A549 (cell line): Measurements from ENCODE around the gene RTP5. TPM values are rescaled to one million over a fixed set of nuclear protein-coding genes. Genes with fewer than 3 reads are reported as not detected.

Source experiments
- ATAC-seq, 2 experiments: fragments of 200-7000 bp in 1 of 2; fragments of >200 bp in 1 of 2; cut with Nextera tagmentation in 1 of 2; cut with Tn5 transposase in 1 of 2; 3 replicates each; pipeline versions ENCODE4 v1.8.0 to v1.9.1; 2018 to 2020; ENCODE audit warnings: mild to moderate bottlenecking in 1 of 2, moderate library complexity in 1 of 2
- CTCF ChIA-PET: fragments of 300-600 bp; sonication (Branson Sonifier 250); formaldehyde crosslinking; extraction: SDS; loops from one replicate; lab custom pipeline; 2021; ENCODE audit warnings: antibody characterized with exemption, inconsistent platforms; lab: Yijun Ruan, JAX
- POLR2A ChIA-PET: fragments of 350-600 bp; formaldehyde crosslinking; extraction: SDS; loops from one replicate; lab custom pipeline; 2021; ENCODE audit warnings: antibody characterized with exemption, inconsistent platforms; lab: Yijun Ruan, JAX
- DNase-seq, 2 experiments: peaks; one replicate each; pipeline versions ENCODE4 v3.0.0 to v3.0.0-alpha.2; 2011 to 2016; ENCODE audit warnings: low read depth in 1 of 2, low spot score in 1 of 2
- FAIRE-seq: peaks from 2 replicates; lab custom pipeline; 2011; peaks lifted over from hg19 to GRCh38; lab: Jason Lieb, UNC
- H3K27ac ChIP-seq, 2 experiments: fragments of >200 bp; sonication (Bioruptor Twin); formaldehyde crosslinking; 3 replicates each; pipeline ENCODE4 v1.5.1; 2016 to 2017
- H3K4me1 ChIP-seq: fragments of >200 bp; sonication (Bioruptor Twin); formaldehyde crosslinking; 3 replicates; pipeline ENCODE4 v1.6.1; 2016
- H3K4me2 ChIP-seq: fragments of >200 bp; sonication (Bioruptor Twin); formaldehyde crosslinking; 3 replicates; pipeline ENCODE4 v1.6.1; 2016
- H3K4me3 ChIP-seq: fragments of >200 bp; sonication (Bioruptor Twin); formaldehyde crosslinking; 3 replicates; pipeline ENCODE4 v1.5.1; 2016
- H3K9me3 ChIP-seq: fragments of >200 bp; sonication (Bioruptor Twin); formaldehyde crosslinking; 3 replicates; pipeline ENCODE4 v1.6.1; 2016
- BHLHE40 ChIP-seq: IDR thresholded peaks from 2 replicates; pipeline ENCODE4 v1.6.1; 2012; ENCODE audit warnings: low read depth, low read length, inconsistent platforms
- CBX2 ChIP-seq: fragments of 200-600 bp; sonication (generic); IDR thresholded peaks from 2 replicates; pipeline ENCODE4 v1.6.1; 2016; ENCODE audit warnings: low read depth, mild to moderate bottlenecking, borderline replicate concordance
- CEBPB ChIP-seq, 2 experiments: fragments of >200 bp in 1 of 2; sonication (Bioruptor Twin) in 1 of 2; formaldehyde crosslinking in 1 of 2; IDR thresholded peaks; 2 replicates each; pipeline ENCODE4 v1.6.1; 2012 to 2016
- EHF ChIP-seq: fragments of 250-450 bp; sonication (Bioruptor Pico); IDR thresholded peaks from 2 replicates; pipeline ENCODE4 v1.5.0; 2020; ENCODE audit warnings: mild to moderate bottlenecking
- EHMT2 ChIP-seq: fragments of 200-600 bp; sonication (generic); IDR thresholded peaks from 2 replicates; pipeline ENCODE4 v1.6.1; 2016; ENCODE audit warnings: antibody characterized with exemption, low read depth, mild to moderate bottlenecking, moderate library complexity
- EP300 ChIP-seq, 2 experiments: fragments of >200 bp; sonication (Bioruptor Twin); formaldehyde crosslinking; IDR thresholded peaks; 2 replicates in 1 of 2; 3 replicates in 1 of 2; pipeline ENCODE4 v1.6.1; 2016 to 2017
- FOSL2 ChIP-seq, 2 experiments: fragments of 450-650 bp in 1 of 2; fragments of >200 bp in 1 of 2; sonication (Bioruptor Twin) in 1 of 2; formaldehyde crosslinking; IDR thresholded peaks; 2 replicates each; pipeline versions ENCODE4 v1.5.0 to v1.6.1; 2016 to 2020; ENCODE audit warnings: mild to moderate bottlenecking in 1 of 2, moderate library complexity in 1 of 2
- FOXS1 ChIP-seq: fragments of 250-450 bp; sonication (Bioruptor Pico); IDR thresholded peaks from 2 replicates; pipeline ENCODE4 v1.5.0; 2020; ENCODE audit warnings: mild to moderate bottlenecking, moderate library complexity
- MAFK ChIP-seq: fragments of 450-650 bp; IDR thresholded peaks from 2 replicates; pipeline ENCODE4 v1.6.1; 2014; ENCODE audit not compliant: partially characterized antibody
- NFE2L2 ChIP-seq: fragments of 150-350 bp; conservative IDR thresholded peaks from 2 replicates; pipeline ENCODE4 v1.6.1; 2014; ENCODE audit warnings: low read length
- POLR2A ChIP-seq: IDR thresholded peaks from 2 replicates; pipeline ENCODE4 v1.6.1; 2012; ENCODE audit warnings: mild to moderate bottlenecking, low read length
- RAD21 ChIP-seq, 2 experiments: fragments of >200 bp in 1 of 2; sonication (Bioruptor Twin) in 1 of 2; formaldehyde crosslinking in 1 of 2; IDR thresholded peaks in 1 of 2; conservative IDR thresholded peaks in 1 of 2; 2 replicates in 1 of 2; 3 replicates in 1 of 2; pipeline ENCODE4 v1.6.1; 2012 to 2018; ENCODE audit warnings: inconsistent platforms in 1 of 2
- REST ChIP-seq: fragments of 200-600 bp; sonication (generic); IDR thresholded peaks from 2 replicates; pipeline ENCODE4 v1.6.1; 2016; ENCODE audit warnings: antibody characterized with exemption, mild to moderate bottlenecking, moderate library complexity
- TP53 ChIP-seq: fragments of 250-450 bp; sonication (Bioruptor Pico); IDR thresholded peaks from 2 replicates; pipeline ENCODE4 v1.5.0; 2021; ENCODE audit warnings: mild to moderate bottlenecking, moderate library complexity
- USF2 ChIP-seq: fragments of 450-650 bp; IDR thresholded peaks from 2 replicates; pipeline ENCODE4 v1.6.1; 2014; ENCODE audit warnings: antibody characterized with exemption
- WGBS: methylation state at CpG from one replicate; pipeline ENCODE4 v1.1.6; 2017; ENCODE audit errors: missing lambda C conversion rate; 5-methylcytosine and 5-hydroxymethylcytosine counted together
- polyA plus RNA-seq, 4 experiments: library from polyadenylated mRNA; depleted of rRNA in 3 of 4; stranded (reverse); fragments of >200 nt; fragmentation: RNase III in 1 of 4; extraction: RNeasy Plus Mini Kit Qiagen cat#74134 plus additional on column Dnase treatment in 1 of 4; gene quantifications; 2 replicates in 3 of 4; 3 replicates in 1 of 4; pipeline ENCODE4 v1.2.3, GENCODE V29; 2011 to 2017
- TF ChIP-seq, protein P1 (sequence below): IDR thresholded peaks from 2 replicates; pipeline ENCODE4 v1.6.1; 2012

The RTP5 gene
- polyA plus RNA-seq, 2 of the 4 experiments (the other 2 are of a cell fraction): not detected

- TF ChIP-seq NFE2L2 (no peak), EP300 (IDR thresholded peaks at IDR 0.05) (no peak), TP53 (no peak)
Measured at GRCh38 chr2:241853651-241854341, 15.7 kb upstream of the RTP5 start (continued).

DNA sequence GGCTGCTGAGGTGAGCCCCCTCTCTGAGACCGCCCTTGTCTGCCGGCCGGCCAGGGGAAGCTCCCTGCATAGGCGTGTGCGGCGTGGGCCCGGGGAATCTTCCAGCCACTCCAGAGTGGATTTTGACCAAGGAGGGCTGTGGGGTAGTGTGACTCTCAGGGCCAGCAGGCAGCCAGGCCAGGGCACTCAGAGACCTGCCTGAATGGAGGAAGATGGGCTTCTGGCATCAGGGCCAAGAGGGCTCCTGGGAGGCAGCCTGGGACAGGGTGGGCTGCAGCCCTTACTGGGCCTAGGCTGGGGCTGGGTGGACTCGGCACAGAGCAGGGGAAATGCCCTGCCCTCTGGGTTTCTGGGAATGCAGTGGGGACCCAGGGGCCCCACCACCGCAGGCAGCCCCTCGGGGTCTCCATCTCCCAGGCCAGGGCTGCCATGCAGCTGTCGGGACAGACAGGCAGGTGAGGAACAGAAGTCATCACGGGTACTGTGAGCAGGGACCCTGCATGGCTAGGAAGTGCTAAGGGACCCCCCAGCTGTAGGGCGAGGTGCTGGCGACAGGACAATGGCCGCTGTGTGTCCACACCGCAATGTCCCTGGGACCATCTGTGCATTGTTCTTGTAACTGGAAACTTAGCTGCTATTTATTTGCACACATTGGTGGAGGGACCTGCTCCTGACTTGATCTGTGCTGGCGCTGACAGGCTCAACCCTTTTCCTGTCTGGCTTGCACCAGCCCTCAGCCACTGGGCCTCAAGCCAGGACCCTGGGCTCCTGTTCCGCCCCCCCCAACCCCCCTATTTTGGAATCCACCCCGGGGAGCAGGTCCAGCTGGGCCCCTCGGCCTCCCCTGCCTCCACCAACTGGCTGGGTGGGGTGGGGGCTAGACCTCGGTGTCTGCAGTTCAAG lies 14.9 kb upstream of the RTP5 start:
- 65% methylated on average over 9 of the region's 21 CpGs for WGBS
- no peak for ATAC-seq
- FAIRE-seq: no peak
- Histone ChIP-seq H3K9me3 (no peaks in the 10 kb centered on the region), H3K27ac (no peak overlapping the region), H3K4me3 (no peak overlapping the region), H3K4me1 (no peaks in the 10 kb centered on the region), H3K4me2 (no peak overlapping the region)
- POLR2A ChIA-PET: no interaction called here
- no peak for TF ChIP-seq BHLHE40
- no peak for TF ChIP-seq FOXS1
- no peak for TF ChIP-seq POLR2A
- TF ChIP-seq CEBPB (IDR thresholded peaks at IDR 0.05): no peak
- TF ChIP-seq FOSL2 (IDR thresholded peaks at IDR 0.05): no peak
- no peak for TF ChIP-seq FOSL2 (CRISPR knock-in tag; IDR thresholded peaks at IDR 0.05)
- no peak for TF ChIP-seq RAD21 (conservative IDR thresholded peaks at IDR 0.05 in 1 of 2, IDR thresholded peaks at IDR 0.05 in 1 of 2)
- no peak for TF ChIP-seq EHMT2
- TF ChIP-seq USF2: no peak
- TF ChIP-seq EP300 (IDR thresholded peaks at IDR 0.05): no peak
- no peak for TF ChIP-seq REST
- no peak for TF ChIP-seq EHF (CRISPR knock-in tag)
- TF ChIP-seq, protein P1, sequence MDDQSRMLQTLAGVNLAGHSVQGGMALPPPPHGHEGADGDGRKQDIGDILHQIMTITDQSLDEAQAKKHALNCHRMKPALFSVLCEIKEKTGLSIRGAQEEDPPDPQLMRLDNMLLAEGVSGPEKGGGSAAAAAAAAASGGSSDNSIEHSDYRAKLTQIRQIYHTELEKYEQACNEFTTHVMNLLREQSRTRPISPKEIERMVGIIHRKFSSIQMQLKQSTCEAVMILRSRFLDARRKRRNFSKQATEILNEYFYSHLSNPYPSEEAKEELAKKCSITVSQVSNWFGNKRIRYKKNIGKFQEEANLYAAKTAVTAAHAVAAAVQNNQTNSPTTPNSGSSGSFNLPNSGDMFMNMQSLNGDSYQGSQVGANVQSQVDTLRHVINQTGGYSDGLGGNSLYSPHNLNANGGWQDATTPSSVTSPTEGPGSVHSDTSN: no peak
- TF ChIP-seq MAFK: no peak
- no peak for TF ChIP-seq CBX2
- DNase-seq: no peak
- CTCF ChIA-PET: interaction anchor here (1.1 to 1.9 kb wide), 3 partner anchors 10 to 24 kb away, joined by 3 to 5 read pairs (median 4); no protein-coding TSS in a partner anchor
